H9 (cell line): Measurements from ENCODE around the gene GUCY2D. TPM values are rescaled to one million over a fixed set of nuclear protein-coding genes. Genes with fewer than 3 reads are reported as not detected.
"Not testable (repeated sequence)": the region's sequence is repeated elsewhere in the genome, so short reads cannot be mapped to it uniquely, and the experiment has no call there.

ENCODE experiments used
- DNase-seq: peaks from one replicate; pipeline ENCODE4 v3.0.0-alpha.2; 2017
- H2AFZ ChIP-seq: one replicate; pipeline ENCODE4 v1.6.1; 2013; ENCODE audit warnings: mild to moderate bottlenecking, low read length, control low read depth, moderate library complexity
- H2AK5ac ChIP-seq: 2 replicates; pipeline ENCODE4 v1.6.1; 2013; ENCODE audit warnings: low read length, control low read depth, mixed read lengths; ENCODE audit not compliant: insufficient read length
- H2BK120ac ChIP-seq: one replicate; pipeline ENCODE4 v1.6.1; 2013; ENCODE audit warnings: low read depth, mild to moderate bottlenecking, low read length, control low read depth, inconsistent platforms; ENCODE audit not compliant: poor library complexity, severe bottlenecking
- H2BK12ac ChIP-seq: 2 replicates; pipeline ENCODE4 v1.6.1; 2013; ENCODE audit warnings: low read length, control low read depth, mixed read lengths, low read depth; ENCODE audit not compliant: insufficient read length
- H2BK15ac ChIP-seq: 2 replicates; pipeline ENCODE4 v1.6.1; 2013; ENCODE audit warnings: low read depth, low read length, control low read depth
- H2BK20ac ChIP-seq: one replicate; pipeline ENCODE4 v1.6.1; 2013; ENCODE audit warnings: low read depth, mild to moderate bottlenecking, low read length, control low read depth, inconsistent platforms; ENCODE audit not compliant: poor library complexity, severe bottlenecking
- H2BK5ac ChIP-seq: 2 replicates; pipeline ENCODE4 v1.6.1; 2013; ENCODE audit warnings: low read length, control low read depth, mixed read lengths; ENCODE audit not compliant: insufficient read length
- H3K14ac ChIP-seq: 2 replicates; pipeline ENCODE4 v1.6.1; 2013; ENCODE audit warnings: low read length, control low read depth; ENCODE audit not compliant: insufficient read depth
- H3K18ac ChIP-seq: 2 replicates; pipeline ENCODE4 v1.6.1; 2013; ENCODE audit warnings: low read depth, mild to moderate bottlenecking, mixed read lengths, low read length, control low read depth; ENCODE audit not compliant: insufficient read length
- H3K23ac ChIP-seq: 2 replicates; pipeline ENCODE4 v1.6.1; 2013; ENCODE audit warnings: low read length, control low read depth, mixed read lengths, low read depth; ENCODE audit not compliant: insufficient read length
- H3K23me2 ChIP-seq: 2 replicates; pipeline ENCODE4 v1.6.1; 2013; ENCODE audit warnings: low read depth, mild to moderate bottlenecking, mixed read lengths, low read length, control low read depth; ENCODE audit not compliant: insufficient read length, poor library complexity, severe bottlenecking
- H3K27ac ChIP-seq: 2 replicates; pipeline ENCODE4 v1.5.1; 2013; ENCODE audit warnings: low read length, control low read depth, mixed read lengths, low read depth; ENCODE audit not compliant: insufficient read length
- H3K27me3 ChIP-seq: 2 replicates; pipeline ENCODE4 v1.6.1; 2013; ENCODE audit warnings: low read length, control low read depth, inconsistent platforms; ENCODE audit not compliant: insufficient read depth
- H3K4ac ChIP-seq: 2 replicates; pipeline ENCODE4 v1.6.1; 2013; ENCODE audit warnings: low read depth, mild to moderate bottlenecking, control low read depth, inconsistent platforms, low read length, moderate library complexity
- H3K4me1 ChIP-seq: 2 replicates; pipeline ENCODE4 v1.6.1; 2013; ENCODE audit warnings: low read length, control low read depth, inconsistent platforms; ENCODE audit not compliant: insufficient read depth
- H3K4me2 ChIP-seq: 2 replicates; pipeline ENCODE4 v1.6.1; 2013; ENCODE audit warnings: low read length, control low read depth, mixed read lengths; ENCODE audit not compliant: insufficient read length, insufficient read depth
- H3K56ac ChIP-seq: 2 replicates; pipeline ENCODE4 v1.6.1; 2013; ENCODE audit warnings: low read depth, mild to moderate bottlenecking, mixed read lengths, low read length, control low read depth; ENCODE audit not compliant: insufficient read length
- H3K79me1 ChIP-seq: 2 replicates; pipeline ENCODE4 v1.6.1; 2013; ENCODE audit warnings: low read depth, mild to moderate bottlenecking, moderate library complexity, low read length, control low read depth, inconsistent platforms; ENCODE audit not compliant: insufficient read depth, poor library complexity, severe bottlenecking
- H3K79me2 ChIP-seq: 2 replicates; pipeline ENCODE4 v1.6.1; 2013; ENCODE audit warnings: low read length, control low read depth, inconsistent platforms; ENCODE audit not compliant: insufficient read depth
- H3K9ac ChIP-seq: 2 replicates; pipeline ENCODE4 v1.6.1; 2013; ENCODE audit warnings: low read length, control low read depth, mixed read lengths; ENCODE audit not compliant: insufficient read length; ENCODE audit errors: extremely low read depth
- H3K9me3 ChIP-seq: one replicate; pipeline ENCODE4 v1.6.1; 2013; ENCODE audit warnings: low read depth, low read length, inconsistent platforms; ENCODE audit not compliant: control insufficient read depth
- H3T11ph ChIP-seq: one replicate; pipeline ENCODE4 v1.6.1; 2013; ENCODE audit warnings: mild to moderate bottlenecking, low read length, control low read depth, inconsistent platforms
- H4K20me1 ChIP-seq: one replicate; pipeline ENCODE4 v1.6.1; 2013; ENCODE audit not compliant: control insufficient read depth, insufficient read length, insufficient read depth
- H4K5ac ChIP-seq: 2 replicates; pipeline ENCODE4 v1.6.1; 2013; ENCODE audit warnings: low read depth, mild to moderate bottlenecking, mixed read lengths, low read length, control low read depth; ENCODE audit not compliant: insufficient read length
- H4K8ac ChIP-seq: replicated peaks from 2 replicates; pipeline ENCODE4 v1.6.1; 2013; ENCODE audit warnings: low read length, control low read depth, mixed read lengths, low read depth; ENCODE audit not compliant: insufficient read length
- H4K91ac ChIP-seq: 2 replicates; pipeline ENCODE4 v1.6.1; 2013; ENCODE audit warnings: low read depth, mild to moderate bottlenecking, moderate library complexity, mixed read lengths, low read length, control low read depth; ENCODE audit not compliant: insufficient read length
- H3K27ac Mint-ChIP-seq, 3 experiments: 2 replicates in 2 of 3; 3 replicates in 1 of 3; pipeline ENCODE4 v1.8.0; 2020 to 2021; ENCODE audit warnings: mixed read lengths in 3 of 3, mild to moderate bottlenecking in 1 of 3, moderate library complexity in 1 of 3
- H3K27me3 Mint-ChIP-seq: 2 replicates; pipeline ENCODE4 v1.8.0; 2021; ENCODE audit warnings: low read depth, mild to moderate bottlenecking, moderate library complexity, mixed read lengths
- H3K36me3 Mint-ChIP-seq, 3 experiments: 2 replicates in 2 of 3; 3 replicates in 1 of 3; pipeline ENCODE4 v1.8.0; 2020 to 2021; ENCODE audit warnings: low read depth in 3 of 3, mixed read lengths in 3 of 3; ENCODE audit not compliant: insufficient read depth in 1 of 3
- H3K4me1 Mint-ChIP-seq, 2 experiments: 2 replicates each; pipeline ENCODE4 v1.8.0; 2020; ENCODE audit warnings: mixed read lengths in 2 of 2
- H3K4me3 Mint-ChIP-seq, 2 experiments: 2 replicates in 1 of 2; 3 replicates in 1 of 2; pipeline ENCODE4 v1.8.0; 2020 to 2021; ENCODE audit warnings: mild to moderate bottlenecking in 2 of 2, mixed read lengths in 2 of 2, moderate library complexity in 1 of 2
- H3K9me3 Mint-ChIP-seq, 2 experiments: 2 replicates in 1 of 2; 3 replicates in 1 of 2; pipeline ENCODE4 v1.8.0; 2020; ENCODE audit warnings: mild to moderate bottlenecking in 2 of 2, mixed read lengths in 2 of 2, moderate library complexity in 1 of 2
- CTCF ChIP-seq: fragments of 200-600 bp; sonication (generic); conservative IDR thresholded peaks from 3 replicates; pipeline ENCODE4 v1.8.0; 2021; ENCODE audit warnings: antibody characterized with exemption, mild to moderate bottlenecking
- WGBS: extraction: QIAGEN DNeasy Blood & Tissue Kit; methylation state at CpG from one replicate; pipeline ENCODE4 v1.1.7; 2013; ENCODE audit warnings: missing lambda C conversion rate, low lambda C conversion rate, mixed read lengths; ENCODE audit not compliant: insufficient read length; ENCODE audit errors: extremely low coverage; 5-methylcytosine and 5-hydroxymethylcytosine counted together
- total RNA-seq: library from RNA; stranded (reverse); gene quantifications from 2 replicates; pipeline ENCODE4 v1.2.1, GENCODE V29; 2021

GUCY2D gene
- total RNA-seq, 1 experiment from 2014 or later = 0.15 TPM

- Histone ChIP-seq H3K14ac (no peak overlapping the region), H2BK12ac (no peak overlapping the region), H3K4ac (no peak overlapping the region), H3K23ac (no peak overlapping the region), H4K91ac (no peak overlapping the region), H3T11ph (no peak overlapping the region), H3K27ac (no peak overlapping the region), H3K79me1 (no peaks in the 10 kb centered on the region), H2BK120ac (no peak overlapping the region), H2BK20ac (no peak overlapping the region), H3K4me1 (no peaks in the 10 kb centered on the region), H3K9me3 (no peaks in the 10 kb centered on the region), H3K4me2 (no peak overlapping the region), H4K20me1 (no peaks in the 10 kb centered on the region), H3K9ac (no peak overlapping the region), H2BK15ac (no peak overlapping the region), H3K79me2 (no peaks in the 10 kb centered on the region), H4K8ac (no peak overlapping the region), H2BK5ac (no peak overlapping the region), H3K27me3 (no peaks in the 10 kb centered on the region), H3K56ac (no peak overlapping the region), H2AFZ (no peak overlapping the region), H4K5ac (no peak overlapping the region), H3K18ac (no peak overlapping the region), H2AK5ac (no peak overlapping the region), H3K23me2 (no peaks in the 10 kb centered on the region)
- WGBS = no CpG with 5 or more reads among the region's 4 CpGs
- DNase-seq = no peak
- Mint-ChIP-seq H3K4me1 (peaks cover 12 to 14% of the 10 kb centered on the region in 2 experiments), H3K36me3 (no peaks in the 10 kb centered on the region), H3K4me3 (no peak overlapping the region), H3K9me3 (no peaks in the 10 kb centered on the region; a peak in 1 of 5 replicates), H3K27ac (peak overlapping the region in 1 of 3 experiments; percentile 9; a peak in 1 of 7 replicates), H3K27me3 (peaks cover 8% of the 10 kb centered on the region)
- TF ChIP-seq CTCF = no peak
These were observed 20.1 kb downstream of the GUCY2D start for GRCh38 chr17:8022360-8023003.

- not testable (repeated sequence) for H3K4me2 ChIP-seq, H4K8ac ChIP-seq, H3K27ac ChIP-seq, H3K27me3 ChIP-seq, H2AK5ac ChIP-seq, H3T11ph ChIP-seq, H3K14ac ChIP-seq, H3K9me3 Mint-ChIP-seq, H3K56ac ChIP-seq, H4K91ac ChIP-seq, H3K4ac ChIP-seq, H3K23ac ChIP-seq, H3K23me2 ChIP-seq, DNase-seq, H3K79me1 ChIP-seq, H4K20me1 ChIP-seq, H3K9ac ChIP-seq, H2BK5ac ChIP-seq, H3K27ac Mint-ChIP-seq, H2BK12ac ChIP-seq, H4K5ac ChIP-seq, H3K18ac ChIP-seq, H3K4me3 Mint-ChIP-seq, H2BK15ac ChIP-seq, H2AFZ ChIP-seq, H3K79me2 ChIP-seq, H2BK20ac ChIP-seq, H3K4me1 Mint-ChIP-seq, H2BK120ac ChIP-seq, H3K4me1 ChIP-seq, H3K36me3 Mint-ChIP-seq, H3K9me3 ChIP-seq
- H3K27me3 Mint-ChIP-seq = peaks cover 18% of the 10 kb centered on the region
- WGBS = no CpG with 5 or more reads among the region's 6 CpGs
These were observed 21.7 kb downstream of the GUCY2D start for GRCh38 chr17:8024161-8024560.
